ENCODE data around the gene SCMH1. TPM values are rescaled to one million over a fixed set of nuclear protein-coding genes. Genes with fewer than 3 reads are reported as not detected.

Gene SCMH1
- polyA plus RNA-seq, 1 of the 3 experiments (the other 2 are of a cell fraction) = 38.5 TPM

- H3K27me3 ChIP-seq (ENCODE audit: insufficient read depth) = no peaks in the 10 kb centered on the region
- DNase-seq = no peak
- no peak for TF ChIP-seq IRF3 (IDR thresholded peaks at IDR 0.05; ENCODE audit: low read depth, low read length)
- TF ChIP-seq, protein P1, sequence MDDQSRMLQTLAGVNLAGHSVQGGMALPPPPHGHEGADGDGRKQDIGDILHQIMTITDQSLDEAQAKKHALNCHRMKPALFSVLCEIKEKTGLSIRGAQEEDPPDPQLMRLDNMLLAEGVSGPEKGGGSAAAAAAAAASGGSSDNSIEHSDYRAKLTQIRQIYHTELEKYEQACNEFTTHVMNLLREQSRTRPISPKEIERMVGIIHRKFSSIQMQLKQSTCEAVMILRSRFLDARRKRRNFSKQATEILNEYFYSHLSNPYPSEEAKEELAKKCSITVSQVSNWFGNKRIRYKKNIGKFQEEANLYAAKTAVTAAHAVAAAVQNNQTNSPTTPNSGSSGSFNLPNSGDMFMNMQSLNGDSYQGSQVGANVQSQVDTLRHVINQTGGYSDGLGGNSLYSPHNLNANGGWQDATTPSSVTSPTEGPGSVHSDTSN (IDR thresholded peaks at IDR 0.05) = no peak
- no peak for TF ChIP-seq ZBTB33 (IDR thresholded peaks at IDR 0.05; ENCODE audit: borderline replicate concordance, low read depth)
- no peak for TF ChIP-seq MEF2A (IDR thresholded peaks at IDR 0.05; ENCODE audit: borderline replicate concordance, low read depth)
- no peak for TF ChIP-seq NRF1 (IDR thresholded peaks at IDR 0.05; ENCODE audit: low read depth, low read length)
- no peak for TF ChIP-seq ELF1 (IDR thresholded peaks at IDR 0.05)
- no peak for TF ChIP-seq MXI1 (IDR thresholded peaks at IDR 0.05; ENCODE audit: low read depth, low read length)
- TF ChIP-seq TCF12 (IDR thresholded peaks at IDR 0.05) = no peak
- TF ChIP-seq, protein P2, sequence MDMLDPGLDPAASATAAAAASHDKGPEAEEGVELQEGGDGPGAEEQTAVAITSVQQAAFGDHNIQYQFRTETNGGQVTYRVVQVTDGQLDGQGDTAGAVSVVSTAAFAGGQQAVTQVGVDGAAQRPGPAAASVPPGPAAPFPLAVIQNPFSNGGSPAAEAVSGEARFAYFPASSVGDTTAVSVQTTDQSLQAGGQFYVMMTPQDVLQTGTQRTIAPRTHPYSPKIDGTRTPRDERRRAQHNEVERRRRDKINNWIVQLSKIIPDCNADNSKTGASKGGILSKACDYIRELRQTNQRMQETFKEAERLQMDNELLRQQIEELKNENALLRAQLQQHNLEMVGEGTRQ (IDR thresholded peaks at IDR 0.05; ENCODE audit: borderline replicate concordance, low read depth, low read length) = no peak
- TF ChIP-seq, protein P3, sequence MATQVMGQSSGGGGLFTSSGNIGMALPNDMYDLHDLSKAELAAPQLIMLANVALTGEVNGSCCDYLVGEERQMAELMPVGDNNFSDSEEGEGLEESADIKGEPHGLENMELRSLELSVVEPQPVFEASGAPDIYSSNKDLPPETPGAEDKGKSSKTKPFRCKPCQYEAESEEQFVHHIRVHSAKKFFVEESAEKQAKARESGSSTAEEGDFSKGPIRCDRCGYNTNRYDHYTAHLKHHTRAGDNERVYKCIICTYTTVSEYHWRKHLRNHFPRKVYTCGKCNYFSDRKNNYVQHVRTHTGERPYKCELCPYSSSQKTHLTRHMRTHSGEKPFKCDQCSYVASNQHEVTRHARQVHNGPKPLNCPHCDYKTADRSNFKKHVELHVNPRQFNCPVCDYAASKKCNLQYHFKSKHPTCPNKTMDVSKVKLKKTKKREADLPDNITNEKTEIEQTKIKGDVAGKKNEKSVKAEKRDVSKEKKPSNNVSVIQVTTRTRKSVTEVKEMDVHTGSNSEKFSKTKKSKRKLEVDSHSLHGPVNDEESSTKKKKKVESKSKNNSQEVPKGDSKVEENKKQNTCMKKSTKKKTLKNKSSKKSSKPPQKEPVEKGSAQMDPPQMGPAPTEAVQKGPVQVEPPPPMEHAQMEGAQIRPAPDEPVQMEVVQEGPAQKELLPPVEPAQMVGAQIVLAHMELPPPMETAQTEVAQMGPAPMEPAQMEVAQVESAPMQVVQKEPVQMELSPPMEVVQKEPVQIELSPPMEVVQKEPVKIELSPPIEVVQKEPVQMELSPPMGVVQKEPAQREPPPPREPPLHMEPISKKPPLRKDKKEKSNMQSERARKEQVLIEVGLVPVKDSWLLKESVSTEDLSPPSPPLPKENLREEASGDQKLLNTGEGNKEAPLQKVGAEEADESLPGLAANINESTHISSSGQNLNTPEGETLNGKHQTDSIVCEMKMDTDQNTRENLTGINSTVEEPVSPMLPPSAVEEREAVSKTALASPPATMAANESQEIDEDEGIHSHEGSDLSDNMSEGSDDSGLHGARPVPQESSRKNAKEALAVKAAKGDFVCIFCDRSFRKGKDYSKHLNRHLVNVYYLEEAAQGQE (IDR thresholded peaks at IDR 0.05; ENCODE audit: low read depth, low read length) = no peak
- H3K4me3 ChIP-seq (ENCODE audit: low read depth in 2 of 2, low read length in 1 of 2) = no peak overlapping the region
- peaks cover 0 to 12% of the 10 kb centered on the region in 2 experiments; a peak in 3 of 4 replicates for H3K4me1 ChIP-seq (ENCODE audit: control insufficient read depth in 1 of 2, insufficient read depth in 2 of 2, low read depth in 1 of 2, low read length in 1 of 2)
- peaks cover 20% of the 10 kb centered on the region for H3F3A ChIP-seq (replicated peaks; ENCODE audit: insufficient read depth)
- H3K36me3 ChIP-seq (replicated peaks in 1 of 2; ENCODE audit: control insufficient read depth in 1 of 2, insufficient read depth in 2 of 2, low read length in 1 of 2) = peaks cover 83 to 85% of the 10 kb centered on the region in 2 experiments
- POLR2A ChIA-PET = no interaction called here
- H3K79me2 ChIP-seq (ENCODE audit: insufficient read depth) = peaks cover 82% of the 10 kb centered on the region; the same call in 1 of the 2 replicates
- H2AFZ ChIP-seq (ENCODE audit: low read depth) = no peak overlapping the region
- peaks cover 26% of the 10 kb centered on the region for H4K20me1 ChIP-seq (ENCODE audit: insufficient read depth)
- CTCF ChIA-PET = no interaction called here
- no peak overlapping the region for H3K27ac ChIP-seq (ENCODE audit: low read depth in 2 of 2, low read length in 1 of 2)
- no peaks in the 10 kb centered on the region for H3K9me3 ChIP-seq
- no peak overlapping the region for H3K4me2 ChIP-seq
- WGBS (ENCODE audit: low lambda C conversion rate) = 96% methylated on average over 3 of the region's 3 CpGs
- H3K9ac ChIP-seq = no peak overlapping the region
- no peaks in the 10 kb centered on the region for H3K9me2 ChIP-seq
These were observed 253.8 kb downstream of the SCMH1 start for GRCh38 chr1:40988280-40988679.

Data from SK-N-SH (cell line).